MCF 10A (cell line): ENCODE results near the gene SMTNL1. TPM values are rescaled to one million over a fixed set of nuclear protein-coding genes. Genes with fewer than 3 reads are reported as not detected.

ENCODE experiments used
- BruUV-seq: library from RNA; stranded (reverse); fragments of 400-500 nt; replicated peaks from 2 replicates; lab custom pipeline; 2021; lab: Mats Ljungman, UMichigan
- CTCF ChIA-PET: fragments of 300-600 bp; sonication (Branson Sonifier 250); formaldehyde crosslinking; extraction: SDS; loops from one replicate; lab custom pipeline; 2021; ENCODE audit warnings: antibody characterized with exemption, inconsistent platforms; lab: Yijun Ruan, JAX
- POLR2A ChIA-PET: fragments of 300-600, 350-650 bp; sonication (Branson Sonifier 250); formaldehyde crosslinking; extraction: SDS; loops from one replicate; lab custom pipeline; 2020; ENCODE audit warnings: antibody characterized with exemption, inconsistent platforms; lab: Yijun Ruan, JAX
- DNase-seq: peaks from one replicate; pipeline ENCODE4 v3.0.0-alpha.2; 2018; ENCODE audit not compliant: unreplicated experiment
- H3K27ac Mint-ChIP-seq: one replicate; pipeline ENCODE4 v1.8.0; 2022; ENCODE audit warnings: mild to moderate bottlenecking, low read depth, mixed read lengths; ENCODE audit not compliant: unreplicated experiment
- H3K27me3 Mint-ChIP-seq: one replicate; pipeline ENCODE4 v1.8.0; 2022; ENCODE audit warnings: mixed read lengths; ENCODE audit not compliant: insufficient read depth, unreplicated experiment
- H3K36me3 Mint-ChIP-seq: one replicate; pipeline ENCODE4 v1.8.0; 2022; ENCODE audit warnings: mild to moderate bottlenecking, moderate library complexity, mixed read lengths; ENCODE audit not compliant: insufficient read depth, unreplicated experiment
- H3K4me1 Mint-ChIP-seq: one replicate; pipeline ENCODE4 v1.8.0; 2022; ENCODE audit warnings: mixed read lengths; ENCODE audit not compliant: insufficient read depth, unreplicated experiment
- H3K4me3 Mint-ChIP-seq: one replicate; pipeline ENCODE4 v1.8.0; 2022; ENCODE audit warnings: mild to moderate bottlenecking, moderate library complexity, mixed read lengths; ENCODE audit not compliant: unreplicated experiment
- H3K9me3 Mint-ChIP-seq: one replicate; pipeline ENCODE4 v1.8.0; 2022; ENCODE audit warnings: mixed read lengths; ENCODE audit not compliant: unreplicated experiment
- CTCF ChIP-seq: fragments of 200-600 bp; IDR thresholded peaks from one replicate; pipeline ENCODE4 v1.8.0; 2022; ENCODE audit warnings: antibody characterized with exemption, mild to moderate bottlenecking; ENCODE audit not compliant: unreplicated experiment
- intact Hi-C: fragments of 100-400 bp; cut with micrococcal nuclease; formaldehyde crosslinking; loops from 2 replicates; pipeline ENCODE4 v1.14.1; 2022
- total RNA-seq: library from RNA; stranded (reverse); gene quantifications from 2 replicates; pipeline ENCODE4 v1.2.3, GENCODE V29; 2022

The SMTNL1 gene
- total RNA-seq, 1 experiment from 2014 or later = not detected

- H3K4me3 Mint-ChIP-seq = no peak overlapping the region
- intact Hi-C loops = no loop called here
- no peaks in the 10 kb centered on the region for H3K9me3 Mint-ChIP-seq
- DNase-seq = no peak
- H3K27me3 Mint-ChIP-seq = peaks cover 19% of the 10 kb centered on the region
- CTCF ChIA-PET = interaction anchor here (1.5 to 1.7 kb wide), 2 partner anchors 16 to 102 kb away, joined by 3 to 4 read pairs; no protein-coding TSS in a partner anchor
- H3K27ac Mint-ChIP-seq = no peak overlapping the region
- POLR2A ChIA-PET = no interaction called here
- no peak for TF ChIP-seq CTCF
- BruUV-seq = no TSS peak
- peaks cover 6% of the 10 kb centered on the region for H3K4me1 Mint-ChIP-seq
- H3K36me3 Mint-ChIP-seq = no peaks in the 10 kb centered on the region
These were observed 5.2 kb downstream of the SMTNL1 start for GRCh38 chr11:57542582-57542981.

- BruUV-seq = no TSS peak
- ChIA-PET POLR2A (interaction anchor here (0.7 to 0.8 kb wide), 2 partner anchors 12 to 61 kb away, joined by 3 to 4 read pairs; no protein-coding TSS in a partner anchor), CTCF (interaction anchor here (0.5 to 1.0 kb wide), 5 partner anchors 14 to 831 kb away, joined by 3 to 4 read pairs (median 3); no protein-coding TSS in a partner anchor)
- H3K4me3 Mint-ChIP-seq = no peak overlapping the region
- TF ChIP-seq CTCF = no peak
- intact Hi-C loops = no loop called here
- peaks cover 19% of the 10 kb centered on the region for H3K27me3 Mint-ChIP-seq
- no peak overlapping the region for H3K27ac Mint-ChIP-seq
- DNase-seq = no peak
- no peaks in the 10 kb centered on the region for H3K36me3 Mint-ChIP-seq
- peaks cover 7% of the 10 kb centered on the region for H3K4me1 Mint-ChIP-seq
- no peaks in the 10 kb centered on the region for H3K9me3 Mint-ChIP-seq
These were observed 6.2 kb downstream of the SMTNL1 start for GRCh38 chr11:57543593-57543992.

GRCh38 chr11:57544566-57544965, 7.2 kb downstream of the SMTNL1 start:
- ChIA-PET POLR2A (interaction anchor here (0.9 to 2.1 kb wide), 2 partner anchors 21 to 87 kb away, joined by 3 to 5 read pairs; no protein-coding TSS in a partner anchor), CTCF (interaction anchor here (0.6 to 2.0 kb wide), 3 partner anchors 24 to 153 kb away, joined by 3 to 7 read pairs (median 3); partner anchors contain the start of gene UBE2L6)
- H3K27me3 Mint-ChIP-seq = peaks cover 19% of the 10 kb centered on the region
- DNase-seq = no peak
- peaks cover under 1% of the 10 kb centered on the region for H3K36me3 Mint-ChIP-seq
- no peaks in the 10 kb centered on the region for H3K9me3 Mint-ChIP-seq
- intact Hi-C loops = no loop called here
- H3K4me1 Mint-ChIP-seq = peaks cover 7% of the 10 kb centered on the region
- no peak overlapping the region for H3K27ac Mint-ChIP-seq
- no peak overlapping the region for H3K4me3 Mint-ChIP-seq
- no TSS peak for BruUV-seq
- no peak for TF ChIP-seq CTCF

- TF ChIP-seq CTCF = no peak
- CTCF ChIA-PET = interaction anchor here (1.1 to 2.0 kb wide), 2 partner anchors 22 to 99 kb away, joined by 3 to 7 read pairs; partner anchors contain the start of gene UBE2L6
- no peaks in the 10 kb centered on the region for H3K9me3 Mint-ChIP-seq
These were observed 8.5 kb downstream of the SMTNL1 start for GRCh38 chr11:57545883-57546282.

More at GRCh38 chr11:57545883-57546282, 8.5 kb downstream of the SMTNL1 start:
- BruUV-seq = no TSS peak
- no peak overlapping the region for H3K27ac Mint-ChIP-seq
- H3K4me3 Mint-ChIP-seq = no peak overlapping the region
- no peak for DNase-seq
- H3K4me1 Mint-ChIP-seq = peaks cover 7% of the 10 kb centered on the region
- H3K36me3 Mint-ChIP-seq = peaks cover 12% of the 10 kb centered on the region
- POLR2A ChIA-PET = interaction anchor here (2.1 kb wide), 1 partner anchor 88 kb away, joined by 5 read pairs; no protein-coding TSS in a partner anchor
- intact Hi-C loops = no loop called here
- H3K27me3 Mint-ChIP-seq = peaks cover 19% of the 10 kb centered on the region
